ENCODE results near the gene SKAP1.

GRCh38 chr17:48283411-48283810 lies 146.6 kb downstream of the SKAP1 start:
- TF ChIP-seq CTCF (IDR thresholded peaks at IDR 0.05), result no peak
- no peak for TF ChIP-seq EZH2 (IDR thresholded peaks at IDR 0.05)
